ENCODE data around the gene EGFL8. TPM values are rescaled to one million over a fixed set of nuclear protein-coding genes. Genes with fewer than 3 reads are reported as not detected.

Gene EGFL8
- total and polyA plus RNA-seq, 9 of the 15 experiments (the other 6 are each of a cell fraction or from before 2014, with no cell fraction given): 2.2 to 47.4 (median 14.2) TPM

DNA sequence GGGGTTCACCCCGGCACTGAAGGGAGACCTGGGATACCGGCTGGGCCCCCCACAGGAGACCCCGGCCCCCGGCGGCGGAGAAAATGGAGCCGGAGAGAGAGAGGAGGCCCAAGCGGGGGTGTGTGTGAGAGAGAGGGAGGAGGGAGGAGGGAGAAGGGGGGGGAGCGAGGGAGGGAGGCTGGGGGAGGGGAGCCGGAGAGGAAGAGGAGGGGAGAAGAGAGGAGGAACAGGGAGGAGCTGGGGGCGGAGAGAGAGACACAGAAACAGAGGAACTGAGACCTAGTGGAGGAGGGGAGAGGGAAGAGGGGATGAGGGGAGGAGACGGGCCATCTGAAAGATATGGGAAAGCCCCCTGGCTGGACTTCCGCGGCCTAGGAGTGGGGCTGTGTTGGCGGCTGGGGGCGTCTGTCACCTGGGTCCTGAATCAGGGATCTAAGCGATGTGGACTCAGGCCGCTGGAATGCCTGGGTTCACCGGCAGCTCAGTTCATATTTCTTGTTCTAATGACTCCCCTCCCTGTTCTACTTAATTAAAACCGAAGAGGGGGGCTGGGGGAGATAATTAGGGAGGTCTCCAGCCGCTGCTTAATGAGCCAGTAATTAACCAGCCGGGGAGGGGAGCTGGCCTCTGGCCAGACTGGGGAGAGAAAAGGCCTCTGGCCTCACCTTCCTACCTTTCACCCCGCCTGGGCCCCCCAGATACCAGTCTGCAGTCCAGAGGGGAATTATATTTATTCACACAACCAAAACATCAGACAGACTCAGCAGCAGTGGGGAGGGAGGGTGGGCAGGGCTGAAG is 25.9 kb downstream of the EGFL8 start, which contains the start of gene PBX2 (continued):
- TF ChIP-seq, protein P1, sequence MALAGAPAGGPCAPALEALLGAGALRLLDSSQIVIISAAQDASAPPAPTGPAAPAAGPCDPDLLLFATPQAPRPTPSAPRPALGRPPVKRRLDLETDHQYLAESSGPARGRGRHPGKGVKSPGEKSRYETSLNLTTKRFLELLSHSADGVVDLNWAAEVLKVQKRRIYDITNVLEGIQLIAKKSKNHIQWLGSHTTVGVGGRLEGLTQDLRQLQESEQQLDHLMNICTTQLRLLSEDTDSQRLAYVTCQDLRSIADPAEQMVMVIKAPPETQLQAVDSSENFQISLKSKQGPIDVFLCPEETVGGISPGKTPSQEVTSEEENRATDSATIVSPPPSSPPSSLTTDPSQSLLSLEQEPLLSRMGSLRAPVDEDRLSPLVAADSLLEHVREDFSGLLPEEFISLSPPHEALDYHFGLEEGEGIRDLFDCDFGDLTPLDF (CRISPR knock-in tag; IDR thresholded peaks at IDR 0.05): no peak
- TF ChIP-seq ZKSCAN8 (CRISPR knock-in tag; IDR thresholded peaks at IDR 0.05) (no peak), ZC3H8 (IDR thresholded peaks at IDR 0.05) (no peak), HLTF (IDR thresholded peaks at IDR 0.05) (peak; percentile 87; the same call in 1 of the 2 replicates), YY1 (IDR thresholded peaks at IDR 0.05; ENCODE audit: borderline replicate concordance in 1 of 3, control insufficient read depth in 1 of 3, extremely low read depth in 1 of 3, insufficient read depth in 3 of 3, insufficient read length in 1 of 3, insufficient replicate concordance in 2 of 3, low read depth in 1 of 3, low read length in 2 of 3) (peak in 1 of 3 experiments; percentile 38), ZFX (CRISPR knock-in tag; IDR thresholded peaks at IDR 0.05) (peak; percentile 72), SIX5 (IDR thresholded peaks at IDR 0.05; ENCODE audit: borderline replicate concordance in 1 of 2, insufficient read depth in 1 of 2, low read depth in 1 of 2, low read length in 2 of 2) (no peak), CBFB (CRISPR knock-in tag; IDR thresholded peaks at IDR 0.05) (no peak), NRF1 (conservative IDR thresholded peaks at IDR 0.05 in 1 of 2, IDR thresholded peaks at IDR 0.05 in 1 of 2) (no peak), EWSR1 (IDR thresholded peaks at IDR 0.05; ENCODE audit: borderline replicate concordance, low read depth, partially characterized antibody) (no peak), PHB2 (IDR thresholded peaks at IDR 0.05; ENCODE audit: low read depth) (no peak), ARID1B (IDR thresholded peaks at IDR 0.05) (peak; percentile 79), TBP (optimal IDR thresholded peaks at IDR 0.05; ENCODE audit: low read depth, low read length) (peak; percentile 39), SMARCA5 (IDR thresholded peaks at IDR 0.05) (no peak), ZFPM2 (CRISPR knock-in tag; IDR thresholded peaks at IDR 0.05) (no peak)
- TF ChIP-seq, protein P2, sequence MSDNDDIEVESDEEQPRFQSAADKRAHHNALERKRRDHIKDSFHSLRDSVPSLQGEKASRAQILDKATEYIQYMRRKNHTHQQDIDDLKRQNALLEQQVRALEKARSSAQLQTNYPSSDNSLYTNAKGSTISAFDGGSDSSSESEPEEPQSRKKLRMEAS (CRISPR knock-in tag; IDR thresholded peaks at IDR 0.05): no peak
- TF ChIP-seq, protein P3, sequence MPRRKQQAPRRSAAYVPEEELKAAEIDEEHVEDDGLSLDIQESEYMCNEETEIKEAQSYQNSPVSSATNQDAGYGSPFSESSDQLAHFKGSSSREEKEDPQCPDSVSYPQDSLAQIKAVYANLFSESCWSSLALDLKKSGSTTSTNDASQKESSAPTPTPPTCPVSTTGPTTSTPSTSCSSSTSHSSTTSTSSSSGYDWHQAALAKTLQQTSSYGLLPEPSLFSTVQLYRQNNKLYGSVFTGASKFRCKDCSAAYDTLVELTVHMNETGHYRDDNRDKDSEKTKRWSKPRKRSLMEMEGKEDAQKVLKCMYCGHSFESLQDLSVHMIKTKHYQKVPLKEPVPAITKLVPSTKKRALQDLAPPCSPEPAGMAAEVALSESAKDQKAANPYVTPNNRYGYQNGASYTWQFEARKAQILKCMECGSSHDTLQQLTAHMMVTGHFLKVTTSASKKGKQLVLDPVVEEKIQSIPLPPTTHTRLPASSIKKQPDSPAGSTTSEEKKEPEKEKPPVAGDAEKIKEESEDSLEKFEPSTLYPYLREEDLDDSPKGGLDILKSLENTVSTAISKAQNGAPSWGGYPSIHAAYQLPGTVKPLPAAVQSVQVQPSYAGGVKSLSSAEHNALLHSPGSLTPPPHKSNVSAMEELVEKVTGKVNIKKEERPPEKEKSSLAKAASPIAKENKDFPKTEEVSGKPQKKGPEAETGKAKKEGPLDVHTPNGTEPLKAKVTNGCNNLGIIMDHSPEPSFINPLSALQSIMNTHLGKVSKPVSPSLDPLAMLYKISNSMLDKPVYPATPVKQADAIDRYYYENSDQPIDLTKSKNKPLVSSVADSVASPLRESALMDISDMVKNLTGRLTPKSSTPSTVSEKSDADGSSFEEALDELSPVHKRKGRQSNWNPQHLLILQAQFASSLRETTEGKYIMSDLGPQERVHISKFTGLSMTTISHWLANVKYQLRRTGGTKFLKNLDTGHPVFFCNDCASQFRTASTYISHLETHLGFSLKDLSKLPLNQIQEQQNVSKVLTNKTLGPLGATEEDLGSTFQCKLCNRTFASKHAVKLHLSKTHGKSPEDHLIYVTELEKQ (CRISPR knock-in tag; IDR thresholded peaks at IDR 0.05): no peak
- TF ChIP-seq, protein P4, sequence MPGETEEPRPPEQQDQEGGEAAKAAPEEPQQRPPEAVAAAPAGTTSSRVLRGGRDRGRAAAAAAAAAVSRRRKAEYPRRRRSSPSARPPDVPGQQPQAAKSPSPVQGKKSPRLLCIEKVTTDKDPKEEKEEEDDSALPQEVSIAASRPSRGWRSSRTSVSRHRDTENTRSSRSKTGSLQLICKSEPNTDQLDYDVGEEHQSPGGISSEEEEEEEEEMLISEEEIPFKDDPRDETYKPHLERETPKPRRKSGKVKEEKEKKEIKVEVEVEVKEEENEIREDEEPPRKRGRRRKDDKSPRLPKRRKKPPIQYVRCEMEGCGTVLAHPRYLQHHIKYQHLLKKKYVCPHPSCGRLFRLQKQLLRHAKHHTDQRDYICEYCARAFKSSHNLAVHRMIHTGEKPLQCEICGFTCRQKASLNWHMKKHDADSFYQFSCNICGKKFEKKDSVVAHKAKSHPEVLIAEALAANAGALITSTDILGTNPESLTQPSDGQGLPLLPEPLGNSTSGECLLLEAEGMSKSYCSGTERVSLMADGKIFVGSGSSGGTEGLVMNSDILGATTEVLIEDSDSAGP (CRISPR knock-in tag; IDR thresholded peaks at IDR 0.05): no peak

Data from K562 (cell line).